H1 (cell line): ENCODE data around the gene RAPGEF1. TPM values are rescaled to one million over a fixed set of nuclear protein-coding genes. Genes with fewer than 3 reads are reported as not detected.

Experiments used
- CHD7 ChIP-seq: fragments of 300-600 bp; sonication (generic); IDR thresholded peaks from 2 replicates; pipeline ENCODE4 v1.7.1; 2012; ENCODE audit warnings: low read length, moderate library complexity, mild to moderate bottlenecking, inconsistent platforms; ENCODE audit not compliant: insufficient replicate concordance
- polyA plus RNA-seq, 7 experiments: library from polyadenylated mRNA; depleted of rRNA in 3 of 7; stranded (reverse) in 5 of 7; unstranded in 2 of 7; fragments of >200 nt in 5 of 7; fragments of 200-250 nt in 2 of 7; gene quantifications; 1 replicate in 5 of 7; 2 replicates in 1 of 7; 4 replicates in 1 of 7; pipeline versions ENCODE4 v1.2.1 to v1.2.3, GENCODE V29; 2011 to 2013; ENCODE audit warnings: missing spikeins in 2 of 7, mixed read lengths in 2 of 7
- total RNA-seq: library from RNA; stranded (reverse); fragmentation: NEBNext Ultra II Directional; extraction: Animal tissue kit (Norgen Biotek cat#: 25700); gene quantifications from 2 replicates; pipeline ENCODE4 v1.2.1, GENCODE V29; 2021

RAPGEF1 gene
- total and polyA plus RNA-seq, 2 of the 8 experiments (the other 6 are each of a cell fraction or from before 2014, with no cell fraction given) = 29.7 to 78.9 TPM

- TF ChIP-seq CHD7 = no peak
These were observed 126.0 kb downstream of the RAPGEF1 start (continued) for GRCh38 chr9:131613921-131614320.
